Right lobe of liver (tissue), 6 donors: ENCODE data around the gene LIMK1. TPM values are rescaled to one million over a fixed set of nuclear protein-coding genes. Genes with fewer than 3 reads are reported as not detected.
A peak's percentile ranks its signal among the peaks of the same experiment; 100 is the strongest.

Source experiments
- ATAC-seq, 4 donors: fragments of 200-7000 bp; cut with Tn5 transposase; one replicate each; pipeline ENCODE4 v1.9.1; 2020; ENCODE audit warnings: mild to moderate bottlenecking in 4 of 4, moderate library complexity in 4 of 4
- DNase-seq, 3 donors: peaks; one replicate each; pipeline ENCODE4 v3.0.0-alpha.2; 2020
- H3K27ac ChIP-seq, 3 donors: fragments of 200-600 bp; one replicate each; pipeline ENCODE4 v1.8.0; 2022
- H3K27me3 ChIP-seq, 2 donors: fragments of 200-600 bp; one replicate each; pipeline ENCODE4 v1.8.0; 2022
- H3K36me3 ChIP-seq, 4 donors: fragments of 200-600 bp; sonication (generic) in 1 of 4; one replicate each; pipeline versions ENCODE4 v1.5.1 to v1.8.0; 2017 to 2022; ENCODE audit warnings: control low read depth in 1 of 4
- H3K4me1 ChIP-seq, 4 donors: fragments of 200-600 bp; sonication (generic) in 1 of 4; one replicate each; pipeline versions ENCODE4 v1.5.1 to v1.8.0; 2017 to 2022; ENCODE audit warnings: control low read depth in 1 of 4
- H3K4me3 ChIP-seq, 3 donors: fragments of 200-600 bp; one replicate each; pipeline ENCODE4 v1.8.0; 2022
- H3K9me3 ChIP-seq, 4 donors: fragments of 200-600 bp; sonication (generic) in 1 of 4; one replicate each; pipeline versions ENCODE4 v1.5.1 to v1.8.0; 2017 to 2022; ENCODE audit warnings: control low read depth in 1 of 4
- CTCF ChIP-seq, 4 donors: fragments of 200-600 bp in 3 of 4; fragments of 450-650 bp in 1 of 4; IDR thresholded peaks; one replicate each; pipeline versions ENCODE4 v1.5.1 to v1.8.0; 2016 to 2022; ENCODE audit warnings: antibody characterized with exemption in 4 of 4, mild to moderate bottlenecking in 2 of 4
- POLR2A ChIP-seq: fragments of 450-650 bp; IDR thresholded peaks from one replicate; pipeline ENCODE4 v1.6.1; 2017; ENCODE audit warnings: antibody characterized with exemption, mild to moderate bottlenecking
- WGBS: methylation state at CpG from one replicate; pipeline ENCODE4 v1.1.6; 2018; ENCODE audit warnings: low coverage, low lambda C conversion rate; ENCODE audit not compliant: insufficient coverage; ENCODE audit errors: missing lambda C conversion rate; 5-methylcytosine and 5-hydroxymethylcytosine counted together
- intact Hi-C, 2 donors: fragments of 100-400 bp; cut with DNase I; formaldehyde crosslinking; loops; one replicate each; pipeline versions ENCODE4 v1.11.2 to v1.14.1; 2022
- total RNA-seq, 6 experiments: library from RNA; depleted of rRNA in 2 of 6; stranded (reverse); fragments of >200 nt in 2 of 6; fragmentation: NEBNext Ultra II Directional in 3 of 6; extraction: Animal tissue kit (Norgen Biotek cat#: 25700) in 3 of 6; gene quantifications; one replicate each; pipeline versions ENCODE4 v1.1.0 to v1.2.4, GENCODE V29; 2016 to 2023
- donor health status: DM: no; HTN: yes; CAD: no.
- donor health status: DM: no; HTN: no; CAD: no.
- donor health status: DM: no; HTN: no; CAD: no.
- donor health status: DM: no; HTN: yes; CAD: no.
- donor health status: DM: no; HTN: yes; CAD: no.

Gene LIMK1
- total RNA-seq, 6 experiments from 2014 or later, result 3.1 to 9.9 (median 5.8) TPM

DNA sequence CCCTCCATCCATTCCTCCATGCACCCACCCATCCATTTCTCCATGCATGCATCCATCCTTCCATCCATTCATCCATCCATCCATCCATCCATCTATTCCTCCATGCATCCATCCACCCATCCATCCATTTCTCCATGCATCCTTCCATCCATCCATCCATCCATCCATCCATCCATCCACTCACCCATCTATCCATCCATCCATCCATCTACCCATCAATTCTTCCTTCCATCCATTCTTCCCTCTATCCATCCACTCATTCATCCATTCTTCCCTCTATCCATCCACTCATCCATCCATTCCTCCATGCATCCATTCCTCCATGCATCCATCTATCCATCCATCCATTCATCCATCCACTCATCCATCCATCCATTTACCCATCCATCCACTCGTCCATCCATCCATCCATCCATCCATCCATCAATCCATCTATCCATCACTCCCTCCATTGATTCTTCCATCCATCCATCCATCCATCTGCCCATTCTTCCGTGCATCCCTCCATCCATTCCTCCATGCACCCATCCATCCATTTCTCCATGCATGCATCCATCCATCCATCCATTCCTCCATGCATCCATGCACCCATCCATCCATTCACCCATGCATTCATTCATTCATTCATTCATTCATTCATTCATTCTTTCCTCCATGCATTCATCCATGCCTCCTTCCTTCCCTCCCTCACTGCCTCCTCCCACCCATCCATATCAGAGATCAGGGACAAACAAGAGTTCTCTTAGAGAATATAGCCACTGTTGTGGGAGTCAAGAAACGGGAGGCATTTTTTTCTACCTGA is 33.4 kb upstream of the LIMK1 start:
- H3K27me3 ChIP-seq, result no peaks in the 10 kb centered on the region
- no peak overlapping the region for H3K4me3 ChIP-seq
- H3K4me1 ChIP-seq, result no peaks in the 10 kb centered on the region
- intact Hi-C loops, result loop anchor here in 1 of 2 donors (10.0 kb wide), 1 partner anchor 155 kb away; no protein-coding TSS in a partner anchor
- WGBS, result 76% methylated on average over 3 of the region's 3 CpGs
- no peak for TF ChIP-seq CTCF (IDR thresholded peaks at IDR 0.05)
- TF ChIP-seq POLR2A, result no peak
- H3K36me3 ChIP-seq, result no peaks in the 10 kb centered on the region
- DNase-seq (no peak), ATAC-seq (no peak)
- H3K27ac ChIP-seq, result no peak overlapping the region
- H3K9me3 ChIP-seq, result no peaks in the 10 kb centered on the region

DNA sequence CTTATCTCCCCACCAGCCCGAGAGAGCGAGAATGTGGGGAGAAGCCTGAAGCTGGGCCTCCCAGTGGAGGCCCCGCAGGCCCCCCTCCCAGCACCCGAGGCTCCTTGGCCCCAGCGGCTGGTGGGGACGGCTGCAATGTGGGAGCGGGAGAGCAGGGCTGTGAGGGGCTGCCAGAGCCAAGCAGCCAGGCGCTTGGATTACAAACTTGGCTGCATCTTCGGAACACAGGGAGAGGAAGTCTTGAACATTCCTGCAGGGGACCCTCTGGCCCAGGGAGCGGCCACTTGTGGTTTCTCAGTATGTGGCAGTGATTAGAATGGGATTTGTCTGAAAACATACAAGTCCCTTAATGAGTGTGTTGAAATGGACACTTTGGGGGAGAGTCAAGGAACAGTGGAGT is 32.4 kb upstream of the LIMK1 start:
- Histone ChIP-seq H3K36me3 (no peaks in the 10 kb centered on the region), H3K27me3 (no peaks in the 10 kb centered on the region), H3K27ac (no peak overlapping the region), H3K4me3 (no peak overlapping the region), H3K4me1 (no peaks in the 10 kb centered on the region), H3K9me3 (no peaks in the 10 kb centered on the region)
- DNase-seq, result peak in 1 of 3 donors; percentile 12
- intact Hi-C loops, result loop anchor here in 1 of 2 donors (10.0 kb wide), 1 partner anchor 154 kb away; no protein-coding TSS in a partner anchor
- TF ChIP-seq CTCF (IDR thresholded peaks at IDR 0.05), result no peak
- no peak for TF ChIP-seq POLR2A
- WGBS, result 72% methylated on average over 5 of the region's 10 CpGs
- ATAC-seq, result no peak

DNA sequence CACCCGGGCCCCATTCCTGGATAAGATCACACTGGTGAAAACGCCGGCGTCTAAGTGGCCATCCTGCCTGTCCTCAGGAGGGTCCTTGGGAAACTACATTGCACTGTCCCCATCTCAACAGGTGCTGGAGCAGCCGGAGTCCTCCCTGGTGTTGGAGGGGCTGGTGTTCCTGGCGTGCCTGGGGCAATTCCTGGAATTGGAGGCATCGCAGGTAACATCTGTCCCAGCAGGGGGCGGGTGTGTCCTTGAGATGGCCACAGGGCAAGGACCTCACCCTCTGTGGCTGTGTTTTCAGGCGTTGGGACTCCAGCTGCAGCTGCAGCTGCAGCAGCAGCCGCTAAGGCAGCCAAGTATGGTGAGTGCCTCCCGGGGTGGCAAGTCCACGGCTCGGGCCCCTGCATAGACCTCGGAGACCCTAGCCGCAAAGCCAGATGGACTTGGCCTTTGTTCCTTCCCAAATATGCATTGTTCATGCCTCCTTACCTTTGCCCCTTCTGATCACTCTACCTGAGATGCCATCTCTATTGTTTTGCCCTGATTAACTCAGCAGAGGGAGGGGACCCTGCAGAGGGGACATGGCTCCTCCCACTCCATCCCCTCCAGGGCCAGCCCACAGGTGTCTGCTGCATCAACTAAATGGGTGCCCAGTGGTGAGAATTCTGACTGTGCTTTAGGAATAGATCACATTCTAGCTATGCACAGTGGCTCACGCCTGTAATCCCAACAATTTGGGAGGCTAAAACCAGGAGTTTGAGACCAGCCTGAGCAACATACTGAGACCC is 31.8 kb upstream of the LIMK1 start:
- peak; percentile 57 to 78 (median 68) for ATAC-seq

DNA sequence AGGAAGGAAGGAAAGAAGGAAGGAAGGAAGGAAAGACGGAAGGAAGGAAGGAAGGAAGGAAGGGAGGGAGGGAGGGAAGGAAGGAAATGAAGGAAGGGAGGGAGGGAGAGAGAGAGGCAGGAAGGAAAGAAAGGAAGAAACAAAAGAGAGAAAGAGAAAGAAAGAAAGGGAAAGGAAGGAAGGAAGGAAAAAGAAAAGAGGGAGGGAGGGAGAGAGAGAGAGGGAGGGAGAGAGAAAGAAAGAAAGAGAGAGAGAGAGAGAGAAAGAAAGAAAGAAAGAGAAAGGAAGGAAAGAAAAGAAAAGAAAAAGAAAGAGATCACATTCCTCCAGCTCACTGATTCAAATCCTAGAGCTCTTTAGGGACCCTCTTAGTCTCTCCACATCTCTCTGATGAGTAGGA is 31.0 kb upstream of the LIMK1 start:
- Histone ChIP-seq H3K36me3 (no peaks in the 10 kb centered on the region), H3K4me1 (no peaks in the 10 kb centered on the region), H3K27ac (no peak overlapping the region), H3K27me3 (no peaks in the 10 kb centered on the region), H3K9me3 (no peaks in the 10 kb centered on the region), H3K4me3 (no peak overlapping the region)
- 50% methylated on average over 1 of the region's 1 CpG for WGBS
- no peak for DNase-seq
- TF ChIP-seq POLR2A (no peak), CTCF (IDR thresholded peaks at IDR 0.05) (no peak)
- intact Hi-C loops, result loop anchor here in 1 of 2 donors (10.0 kb wide), 1 partner anchor 152 kb away; no protein-coding TSS in a partner anchor
- no peak for ATAC-seq

More for the DNA sequence above, 31.8 kb upstream of the LIMK1 start:
- no peak overlapping the region for H3K27ac ChIP-seq
- no peaks in the 10 kb centered on the region for H3K9me3 ChIP-seq
- H3K4me3 ChIP-seq, result no peak overlapping the region
- no peak for TF ChIP-seq POLR2A
- TF ChIP-seq CTCF (IDR thresholded peaks at IDR 0.05), result peak in 3 of 4 donors; percentile 29 to 41 (median 33)
- DNase-seq, result peak in 2 of 3 donors; percentile 59 to 62
- H3K27me3 ChIP-seq, result no peaks in the 10 kb centered on the region
- H3K36me3 ChIP-seq, result no peaks in the 10 kb centered on the region
- intact Hi-C loops, result loop anchor here in 1 of 2 donors (10.0 kb wide), 1 partner anchor 153 kb away; no protein-coding TSS in a partner anchor
- 59% methylated on average over 2 of the region's 16 CpGs for WGBS
- no peaks in the 10 kb centered on the region for H3K4me1 ChIP-seq
